ENCODE data around the gene SMNDC1.
"Not testable (repeated sequence)": the region's sequence is repeated elsewhere in the genome, so short reads cannot be mapped to it uniquely, and the experiment has no call there.

SMNDC1 gene

DNA sequence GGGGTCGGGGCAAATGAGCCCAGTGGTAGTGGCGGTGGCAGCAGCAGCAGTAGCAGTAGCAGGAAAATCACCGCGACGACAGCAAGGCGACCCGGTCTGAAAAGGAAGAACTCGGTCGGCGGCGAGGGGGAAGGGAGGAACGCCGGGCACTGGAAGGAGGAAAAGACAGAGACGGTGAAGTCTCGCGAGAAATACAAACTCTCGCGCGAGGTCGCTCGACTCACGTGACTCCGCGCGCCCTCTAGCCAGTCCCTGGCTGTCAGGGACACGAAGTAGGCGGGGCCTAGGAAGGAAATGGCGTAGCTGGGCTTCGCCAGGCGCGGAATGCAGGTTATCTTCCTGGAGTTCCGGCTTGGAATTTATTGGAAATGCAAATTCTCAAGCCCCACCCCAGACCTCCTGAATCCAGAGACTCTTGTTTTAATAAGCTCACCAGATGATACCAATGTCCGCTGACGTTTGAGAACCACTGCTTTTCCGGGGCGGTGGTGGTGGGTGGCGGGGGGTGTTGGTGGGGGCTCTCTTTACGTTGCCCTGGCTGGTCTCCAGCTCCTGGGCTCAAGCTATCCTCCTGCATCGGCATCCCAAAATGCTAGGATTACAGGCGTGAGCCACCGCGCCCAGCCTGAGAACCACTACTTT is at the start of gene SMNDC1:
TSS of gene SMNDC1 (minus strand) at position 141 of the 642 bp plus-strand sequence. CDS start 1,333 bp downstream, outside the sequence.
- peak; percentile 91 for DNase-seq (ENCODE audit: low spot score)

DNA sequence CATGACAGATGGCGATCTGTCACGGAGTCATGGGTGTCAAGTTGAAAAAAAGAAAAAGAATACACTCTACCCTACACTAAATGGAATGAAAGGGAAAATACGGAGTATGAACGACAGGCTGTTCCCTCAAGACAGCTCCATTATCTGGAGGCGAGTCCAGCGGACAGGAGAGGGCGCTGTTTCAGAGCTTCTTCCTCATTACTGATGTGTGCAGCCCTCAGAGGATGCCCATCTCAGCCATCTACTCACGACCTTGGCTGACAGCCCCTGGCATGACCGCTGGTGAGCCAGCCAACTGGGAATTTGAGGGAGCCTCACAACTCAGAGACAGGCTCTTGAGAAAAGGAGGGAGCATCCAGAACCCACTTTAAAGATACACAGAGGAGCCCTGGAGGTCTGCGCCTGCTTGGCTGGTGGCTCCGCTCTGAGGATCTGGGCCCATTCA is 49.6 kb upstream of the SMNDC1 start:
- peak; percentile 71 for DNase-seq (ENCODE audit: low spot score)

DNA sequence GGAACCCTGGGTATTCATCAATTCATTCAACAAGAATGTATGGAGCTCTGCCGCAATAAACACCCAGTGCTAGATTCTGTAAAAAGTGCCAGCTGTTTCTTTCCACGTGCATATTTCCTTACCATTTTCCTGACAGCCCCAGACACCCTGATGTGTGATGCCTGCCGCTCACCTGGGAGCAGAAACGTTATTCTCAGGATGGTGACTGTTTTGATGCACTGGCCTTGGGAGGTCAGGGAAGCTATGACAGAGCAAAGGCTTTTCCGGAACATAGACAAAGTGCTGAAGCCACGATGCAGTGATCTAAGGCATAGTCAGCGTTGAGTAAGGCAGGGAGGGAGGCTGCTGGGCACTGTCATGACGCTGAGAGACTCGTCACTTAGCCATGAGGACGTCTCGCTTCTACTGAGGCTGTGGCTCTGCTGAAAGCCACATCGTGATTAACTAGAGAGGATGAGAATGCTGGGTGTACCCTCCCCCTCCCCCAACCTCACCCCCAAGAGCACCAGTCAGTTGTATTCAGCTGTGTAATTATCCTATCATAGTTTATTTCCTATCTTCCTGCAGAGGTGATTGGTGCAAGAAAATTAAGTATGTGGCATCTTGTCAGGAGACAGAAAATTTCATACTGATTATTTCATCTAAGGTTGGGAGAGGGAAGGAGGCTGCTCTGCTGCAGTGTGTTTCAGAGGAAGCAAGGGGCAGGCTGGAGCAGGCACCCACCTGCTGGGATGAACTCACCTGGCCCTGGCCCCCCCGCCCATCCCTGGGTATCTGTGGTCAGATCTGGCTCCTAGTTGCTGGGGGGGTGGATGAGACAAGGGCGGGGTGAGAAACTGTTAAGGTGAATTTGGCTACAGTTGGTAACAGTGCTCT is 48.8 kb upstream of the SMNDC1 start:
- no peak for DNase-seq (ENCODE audit: low spot score)

DNA sequence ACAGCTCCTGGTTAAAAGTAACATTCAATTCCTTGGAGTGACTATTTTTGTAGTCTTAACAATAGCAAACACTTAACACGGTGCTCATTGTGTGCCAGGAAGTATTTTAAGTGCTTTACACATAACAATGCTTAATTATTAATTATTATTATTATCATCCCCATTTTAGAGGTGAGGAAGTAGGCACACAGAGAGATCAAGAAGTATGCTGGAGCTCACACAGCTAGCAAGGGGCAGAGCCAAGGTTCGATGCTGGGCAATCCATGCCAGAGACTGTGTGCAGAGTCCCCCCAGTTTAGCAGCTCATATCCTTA is 48.2 kb upstream of the SMNDC1 start:
- no peak for DNase-seq (ENCODE audit: low spot score)

DNA sequence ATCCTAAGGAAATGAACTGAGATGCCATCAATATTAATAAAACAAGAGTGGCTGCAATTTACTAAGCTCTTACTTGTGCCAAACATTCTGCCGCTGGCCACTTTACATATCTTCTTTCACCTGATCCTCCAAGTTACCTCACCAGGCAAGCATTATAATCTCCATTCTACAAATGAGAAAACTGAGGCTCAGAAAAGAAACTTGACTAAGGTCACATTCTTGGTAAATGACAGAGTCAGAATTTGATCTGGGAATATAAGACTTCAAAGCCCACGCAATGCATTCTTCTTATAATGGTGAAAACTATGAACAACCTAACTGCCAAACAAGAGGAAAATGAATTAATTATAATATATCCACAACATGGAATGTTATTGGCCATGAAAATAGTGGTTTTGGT is 46.1 kb upstream of the SMNDC1 start:
- no peak for DNase-seq (ENCODE audit: low spot score)

DNA sequence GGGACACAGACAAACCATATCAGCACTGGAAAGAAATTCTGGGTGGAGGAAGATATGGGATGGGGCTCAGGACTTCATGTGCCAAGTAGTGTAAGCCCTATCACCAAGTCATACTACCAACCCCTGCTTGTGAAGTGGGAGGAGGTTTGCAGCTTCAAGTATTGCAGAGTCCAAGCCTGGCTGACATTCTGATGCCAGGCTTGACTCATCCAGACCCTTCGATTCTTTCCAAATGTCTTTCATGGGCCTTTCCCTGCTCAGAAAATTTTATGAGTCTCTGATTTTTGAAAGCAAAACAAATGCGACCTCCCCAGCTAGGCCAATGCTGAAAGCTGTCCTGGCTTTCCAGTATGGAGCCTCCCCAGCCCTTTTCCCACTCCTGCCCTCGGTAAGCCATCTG is 45.1 kb upstream of the SMNDC1 start:
- DNase-seq (ENCODE audit: low spot score): no peak

DNA sequence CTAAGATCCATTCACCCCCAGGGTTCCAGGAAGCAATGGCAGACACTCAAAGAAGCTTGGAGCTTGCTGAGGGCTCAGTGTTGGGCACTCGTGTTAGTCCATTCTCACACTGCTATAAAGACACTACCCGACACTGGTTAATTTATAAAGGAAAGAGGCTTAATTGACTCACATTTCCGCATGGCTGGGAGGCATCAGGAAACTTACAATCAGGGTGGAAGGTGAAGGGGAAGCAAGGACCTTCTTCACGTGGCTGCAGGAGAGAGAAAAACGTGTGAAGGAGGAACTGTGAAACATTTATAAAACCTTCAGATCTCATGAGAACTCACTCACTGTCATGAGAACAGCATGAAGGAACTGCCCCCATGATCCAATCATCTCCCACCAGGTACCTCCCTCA is 44.7 kb upstream of the SMNDC1 start:
- no peak for DNase-seq (ENCODE audit: low spot score)

DNA sequence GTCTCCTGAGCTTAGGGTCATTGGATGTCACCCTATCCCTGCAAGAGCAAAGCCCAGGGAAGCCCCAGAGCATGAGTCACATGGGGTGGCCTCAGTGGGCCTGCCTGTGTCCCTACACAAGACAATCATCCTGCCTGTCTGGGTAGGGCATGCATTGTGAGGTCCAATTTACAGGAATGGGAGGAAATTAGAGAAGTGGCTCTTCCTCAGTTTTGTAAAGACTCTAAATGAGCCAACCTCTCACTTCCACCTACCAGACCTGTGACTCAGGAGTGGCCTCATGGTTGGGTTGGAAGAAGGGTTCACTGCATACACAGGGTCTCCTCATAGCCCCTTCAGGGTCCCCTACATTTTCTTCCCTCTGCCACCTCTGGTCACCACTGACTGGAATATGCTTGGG is 43.6 kb upstream of the SMNDC1 start:
- no peak for DNase-seq (ENCODE audit: low spot score)

DNA sequence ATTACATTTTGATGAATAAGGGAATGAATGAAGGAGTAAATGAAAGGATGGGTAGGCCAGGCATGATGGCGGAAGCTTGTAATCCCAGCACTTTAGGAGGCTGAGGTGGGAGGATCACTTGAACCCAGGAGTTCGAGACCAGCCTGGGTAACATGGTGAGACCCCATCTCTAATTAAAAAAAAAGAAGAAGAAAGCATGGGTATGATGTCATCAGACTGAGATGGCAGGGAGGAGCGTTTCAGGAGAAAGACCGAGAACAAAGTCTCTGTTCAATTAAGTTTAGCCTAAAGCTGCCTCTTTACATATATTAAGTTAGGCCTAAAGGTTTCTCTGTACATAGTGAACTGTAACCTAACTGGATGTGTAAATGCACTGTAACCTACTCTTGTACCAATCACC is 42.2 kb upstream of the SMNDC1 start:
- DNase-seq (ENCODE audit: low spot score): no peak

DNA sequence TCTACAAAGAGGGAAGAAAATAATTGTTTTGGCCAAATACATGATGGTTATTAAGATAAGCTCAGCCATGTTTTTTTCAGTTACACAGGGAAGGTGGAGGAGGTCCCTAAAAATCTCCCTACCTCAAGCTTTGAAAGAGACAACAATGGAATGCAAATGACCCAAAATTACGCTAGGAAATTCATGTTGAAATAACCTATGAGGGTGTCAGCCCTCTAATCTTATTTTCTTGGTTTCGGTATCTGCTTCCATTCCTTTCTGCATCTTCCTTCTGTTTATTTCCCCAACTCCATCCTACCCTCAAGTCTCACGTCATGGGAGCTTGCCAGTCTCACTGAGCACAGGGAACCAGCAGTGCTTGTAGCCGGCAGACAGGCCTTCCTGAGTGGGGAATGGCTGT is 40.6 kb upstream of the SMNDC1 start:
- DNase-seq (ENCODE audit: low spot score): no peak

DNA sequence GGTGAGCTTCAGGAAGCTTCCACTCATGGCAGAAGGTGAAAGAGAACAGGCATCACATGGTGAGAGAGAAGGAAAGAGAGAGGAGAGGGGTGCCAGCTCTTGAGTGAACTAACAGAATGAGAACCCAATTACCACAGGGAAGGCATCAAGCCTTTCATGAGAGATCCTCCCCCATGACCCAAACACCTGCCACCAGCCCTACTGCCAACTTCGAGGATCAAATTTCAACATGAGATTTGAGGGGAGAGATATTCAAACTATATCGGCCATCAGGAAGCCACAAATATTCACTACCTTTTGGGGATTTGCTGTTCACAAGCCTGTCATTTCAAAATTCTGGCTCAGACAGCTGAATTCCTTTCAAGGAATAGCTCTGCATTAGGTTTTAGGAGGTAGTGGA is 39.9 kb upstream of the SMNDC1 start:
- no peak for DNase-seq (ENCODE audit: low spot score)

DNA sequence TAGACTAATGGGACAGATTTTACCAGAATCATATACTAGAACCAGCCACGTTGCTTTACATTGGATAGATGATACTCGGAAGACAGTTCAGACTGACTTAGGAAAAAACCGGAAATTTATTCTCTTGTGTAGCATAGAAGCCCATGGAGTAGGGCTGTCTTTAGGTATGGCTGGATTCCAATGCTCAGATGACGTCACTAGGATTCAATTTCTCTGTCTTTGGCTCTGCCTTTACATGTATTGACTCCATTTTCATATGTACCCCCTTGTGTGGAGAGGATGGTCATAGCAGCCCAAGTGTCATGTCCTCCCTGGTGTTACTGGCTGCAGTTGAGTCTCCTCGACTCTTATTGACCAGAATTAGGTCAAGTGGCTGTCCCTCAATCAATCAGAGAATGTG is 39.2 kb upstream of the SMNDC1 start:
- DNase-seq (ENCODE audit: low spot score): no peak

DNA sequence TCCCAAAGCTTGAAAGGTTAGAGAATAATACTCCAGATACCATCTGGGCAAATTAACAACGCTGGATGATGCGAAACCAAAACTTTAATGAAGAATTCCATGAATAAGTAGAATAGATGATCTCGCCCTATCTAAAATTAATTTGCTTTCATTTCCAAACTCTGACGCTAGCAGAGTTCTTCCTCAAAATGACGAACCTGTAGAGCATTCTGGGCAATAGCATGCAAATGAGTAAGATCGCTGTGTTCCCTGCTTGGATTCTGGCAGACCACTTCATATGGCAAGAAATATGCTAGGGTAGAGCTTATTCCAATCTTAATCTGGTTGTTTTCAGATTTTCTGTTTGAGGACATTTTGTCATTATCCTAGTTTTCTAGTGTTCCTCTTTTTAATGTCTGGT is 36.1 kb upstream of the SMNDC1 start:
- DNase-seq (ENCODE audit: low spot score): no peak

DNA sequence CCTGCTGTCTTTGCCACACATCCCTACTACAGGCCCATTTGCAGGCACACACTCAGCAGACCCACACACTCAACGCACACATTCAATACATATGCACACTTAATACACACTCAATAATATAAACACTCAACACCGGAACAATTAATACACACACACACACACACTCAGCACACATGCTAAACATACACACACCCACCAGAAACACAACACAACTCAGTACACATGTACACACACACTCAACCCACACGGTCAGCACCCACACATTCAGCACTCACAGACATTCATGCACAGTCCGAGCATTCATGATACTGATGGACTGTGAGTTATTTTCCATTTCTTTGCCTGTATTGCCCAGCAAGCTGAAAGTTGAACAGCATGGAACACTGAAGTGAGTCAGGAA is 35.4 kb upstream of the SMNDC1 start:
- DNase-seq (ENCODE audit: low spot score): no peak

DNA sequence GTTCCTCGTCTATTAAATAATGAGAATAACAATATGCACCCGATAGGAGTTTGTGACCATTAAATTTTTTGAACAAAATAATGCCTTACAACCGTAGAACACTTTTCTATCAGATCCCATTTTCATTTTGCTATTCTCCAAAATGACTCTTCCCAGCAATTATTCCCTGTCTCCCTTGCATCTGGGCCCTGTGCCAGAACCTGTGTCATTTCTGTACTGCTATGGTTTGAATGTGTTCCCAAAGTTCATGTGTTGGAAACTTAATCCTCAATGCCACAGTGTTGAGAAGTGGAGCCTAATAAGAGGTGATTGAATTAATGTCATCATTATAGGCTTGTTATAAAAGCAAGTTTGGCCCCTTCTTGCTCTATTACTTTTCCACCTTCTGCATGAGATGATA is 33.2 kb upstream of the SMNDC1 start:
- no peak for DNase-seq (ENCODE audit: low spot score)

DNA sequence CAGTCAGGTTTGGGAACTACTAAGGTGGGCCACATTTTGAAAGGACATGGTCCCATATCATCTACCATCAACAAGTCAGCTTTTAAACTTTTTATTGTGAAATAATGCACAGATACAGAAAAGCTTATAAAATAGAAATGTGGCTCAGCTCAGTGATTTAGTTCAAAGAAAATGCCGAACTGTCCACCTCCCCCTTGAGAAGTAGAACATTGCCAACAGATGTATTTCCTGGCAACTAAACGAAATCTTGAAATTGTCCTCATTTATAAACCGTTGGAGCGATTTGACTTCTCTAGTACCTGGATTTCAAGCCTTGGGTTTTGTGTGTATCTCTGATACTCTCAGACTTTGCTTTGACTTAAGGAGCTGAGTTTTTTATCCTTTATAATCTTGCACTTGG is 32.7 kb upstream of the SMNDC1 start:
- no peak for DNase-seq (ENCODE audit: low spot score)

DNA sequence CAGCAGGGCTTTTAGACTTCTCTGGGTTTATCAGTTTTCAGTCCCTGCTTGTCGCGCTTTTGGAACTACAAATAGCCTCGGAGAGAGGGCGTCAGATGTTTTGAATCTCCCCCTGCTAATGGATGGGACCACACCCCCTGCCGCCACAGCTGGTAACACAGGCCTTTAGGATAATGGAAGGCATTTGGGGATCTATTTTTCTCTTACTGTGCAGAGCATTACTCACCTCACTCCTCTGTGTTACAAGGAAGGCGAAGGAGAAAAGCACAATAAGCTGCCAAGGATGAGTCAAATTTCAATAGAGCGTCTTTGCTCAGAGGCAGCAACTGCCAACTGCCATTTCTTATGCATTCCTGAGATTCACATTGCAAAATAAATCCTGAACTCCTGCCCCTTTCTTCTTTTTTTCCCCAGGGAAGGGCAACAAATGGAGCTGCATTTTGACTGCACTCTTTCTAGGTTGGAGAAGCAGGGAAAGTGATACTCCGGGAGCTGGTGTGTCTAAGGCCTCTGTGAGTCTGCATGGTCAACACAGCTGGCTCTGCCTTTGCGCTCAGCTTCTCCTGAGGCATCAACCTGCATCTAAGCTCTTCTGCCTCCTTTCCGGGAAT is 31.5 kb upstream of the SMNDC1 start:
- no peak for DNase-seq (ENCODE audit: low spot score)

DNA sequence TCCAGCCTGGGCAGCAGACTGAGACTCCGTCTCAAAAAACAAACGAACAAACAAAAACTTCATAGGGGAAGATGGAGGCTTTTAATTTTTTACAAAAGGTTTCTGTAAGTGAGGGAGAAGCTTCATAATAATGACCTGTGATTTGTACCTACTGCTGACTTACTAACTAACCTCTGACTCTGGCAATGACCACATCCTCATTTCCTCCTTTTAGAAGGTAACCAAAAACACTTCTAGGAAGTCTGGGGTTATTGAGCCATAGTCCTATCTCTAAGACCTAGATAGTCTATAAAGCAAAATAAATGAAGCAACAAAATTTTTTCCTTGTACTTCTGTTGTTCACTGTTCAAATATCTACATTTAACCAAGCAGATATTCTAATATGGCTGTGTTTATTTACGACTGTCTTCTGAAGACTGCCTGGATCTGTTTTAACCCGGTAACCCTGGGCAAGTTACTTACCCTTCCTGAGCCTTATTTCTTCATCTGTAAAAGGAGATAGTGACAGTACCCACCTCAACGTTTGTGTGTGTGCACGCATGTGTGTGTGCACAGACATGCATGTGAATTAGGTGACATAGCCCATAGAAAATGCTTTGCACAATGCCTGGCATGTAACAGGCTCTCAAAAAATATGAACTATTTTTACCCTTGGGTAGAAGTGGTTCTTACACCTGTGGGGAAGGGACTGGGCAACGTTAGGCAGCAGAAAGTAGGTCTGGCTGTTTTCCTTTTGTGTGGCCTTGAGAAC is 30.8 kb upstream of the SMNDC1 start:
- no peak for DNase-seq (ENCODE audit: low spot score)

DNA sequence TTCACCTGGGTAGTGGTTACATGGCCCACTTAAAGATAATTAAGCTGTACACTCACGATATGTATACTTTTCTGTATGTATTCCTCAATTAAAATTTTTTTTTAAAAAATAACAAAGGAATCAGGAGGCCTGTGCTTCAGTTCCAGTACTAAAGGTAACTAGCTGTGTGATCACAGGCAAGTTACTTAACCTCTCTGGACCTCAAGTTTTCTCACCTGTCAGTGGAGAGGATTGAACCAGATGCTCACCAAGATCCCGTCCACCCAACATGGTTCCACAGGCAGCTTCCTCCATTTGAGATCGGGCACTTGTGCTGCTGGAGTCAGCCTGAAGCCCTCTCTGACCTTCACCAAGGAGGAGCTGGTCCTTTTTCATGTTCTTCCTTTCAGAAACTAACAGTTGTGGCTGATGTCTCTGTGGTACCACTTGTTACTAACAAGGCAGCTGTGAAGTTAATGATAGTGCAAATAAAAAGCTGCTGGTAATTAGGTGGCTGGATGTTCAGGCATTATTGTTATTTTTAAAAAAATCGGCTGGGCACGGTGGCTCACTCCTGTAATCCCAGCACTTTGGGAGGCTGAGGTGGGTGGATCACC is 29.4 kb upstream of the SMNDC1 start:
- no peak for DNase-seq (ENCODE audit: low spot score)

DNA sequence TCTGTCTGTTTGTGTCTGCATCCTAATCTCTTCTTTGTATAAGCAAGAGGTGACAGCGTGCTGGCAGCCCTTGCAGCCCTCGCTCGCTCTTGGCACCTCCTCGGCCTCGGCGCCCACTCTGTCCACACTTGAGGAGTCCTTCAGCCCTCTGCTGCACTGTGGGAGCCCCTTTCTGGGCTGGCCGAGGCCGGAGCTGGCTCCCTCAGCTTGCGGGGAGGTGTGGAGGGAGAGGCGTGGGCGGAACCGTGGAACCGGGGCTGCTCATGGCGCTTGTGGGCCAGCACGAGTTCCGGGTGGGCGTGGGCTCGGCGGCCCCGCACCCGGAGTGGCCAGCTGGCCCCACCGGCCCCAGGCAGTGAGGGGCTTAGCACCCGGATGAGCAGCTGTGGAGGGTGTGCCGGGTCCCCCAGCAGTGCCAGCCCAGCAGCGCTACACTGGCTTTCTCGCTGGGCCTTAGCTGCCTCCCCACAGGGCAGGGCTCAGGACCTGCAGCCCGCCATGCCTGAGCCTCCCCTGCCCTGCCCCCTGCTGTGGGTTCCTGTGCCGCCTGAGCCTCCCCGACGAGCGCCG is 26.6 kb upstream of the SMNDC1 start:
- not testable (repeated sequence) for DNase-seq (ENCODE audit: low spot score)

DNA sequence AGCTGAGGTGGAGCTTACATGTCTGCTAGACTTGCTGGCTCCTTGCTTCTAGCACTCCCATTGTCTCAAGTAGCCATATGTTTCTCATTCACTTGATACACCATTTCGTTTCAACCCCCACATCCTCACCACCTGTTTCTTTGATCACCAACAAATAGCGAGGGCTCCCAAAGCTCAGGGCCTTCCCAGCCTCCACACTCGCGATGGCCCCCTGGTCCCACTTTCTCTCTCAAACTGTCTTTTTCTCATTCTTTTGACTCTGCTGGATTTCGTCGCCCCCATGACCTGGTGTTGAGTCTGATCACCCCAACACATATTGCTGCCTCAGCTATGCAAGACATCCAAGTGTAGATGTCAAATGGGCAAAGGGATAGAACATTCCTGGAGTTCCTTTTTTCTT is 26.0 kb upstream of the SMNDC1 start:
- no peak for DNase-seq (ENCODE audit: low spot score)
